Measurements from ENCODE around the gene RABGEF1.
"Not testable (repeated sequence)": the region's sequence is repeated elsewhere in the genome, so short reads cannot be mapped to it uniquely, and the experiment has no call there.

Gene RABGEF1

GRCh38 chr7:66764905-66765304 is 24.4 kb downstream of the RABGEF1 start:
- in situ Hi-C loops (cut with MboI; ENCODE audit: low sequenced_read_pairs) = not testable (repeated sequence)

GRCh38 chr7:66765322-66766025 is 24.9 kb downstream of the RABGEF1 start:
- in situ Hi-C loops (cut with MboI; ENCODE audit: low sequenced_read_pairs) = not testable (repeated sequence)

DNA sequence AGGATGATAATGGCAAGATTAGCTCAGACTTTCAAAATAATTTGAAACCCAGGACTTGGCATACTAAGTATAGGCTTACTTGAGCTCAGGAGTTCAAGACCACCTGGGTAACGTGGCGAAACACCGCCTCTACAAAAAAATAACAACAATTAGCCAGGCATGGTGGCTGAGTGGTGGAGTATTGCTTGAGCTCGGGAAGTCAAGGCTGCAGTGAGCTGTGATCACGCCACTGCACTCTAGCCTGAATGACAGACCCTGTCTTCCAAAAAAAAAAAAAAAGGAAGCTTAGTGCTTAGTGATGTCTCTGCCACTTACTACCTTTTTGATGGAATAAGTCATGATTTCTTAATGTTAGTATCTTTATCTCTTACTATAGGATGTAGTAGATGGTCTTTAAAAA is 25.5 kb downstream of the RABGEF1 start:
- in situ Hi-C loops (cut with MboI; ENCODE audit: low sequenced_read_pairs) = no loop called here

- in situ Hi-C loops (cut with MboI; ENCODE audit: low sequenced_read_pairs) = not testable (repeated sequence)
These were observed 27.0 kb downstream of the RABGEF1 start for GRCh38 chr7:66767486-66767885.

- in situ Hi-C loops (cut with MboI; ENCODE audit: low sequenced_read_pairs) = no loop called here
These were observed 28.6 kb downstream of the RABGEF1 start for GRCh38 chr7:66768865-66769832.

GRCh38 chr7:66769833-66770512 is 29.4 kb downstream of the RABGEF1 start:
- in situ Hi-C loops (cut with MboI; ENCODE audit: low sequenced_read_pairs) = no loop called here

GRCh38 chr7:66771795-66772194 is 31.3 kb downstream of the RABGEF1 start:
- in situ Hi-C loops (cut with MboI; ENCODE audit: low sequenced_read_pairs) = no loop called here

- in situ Hi-C loops (cut with MboI; ENCODE audit: low sequenced_read_pairs) = not testable (repeated sequence)
These were observed 33.2 kb downstream of the RABGEF1 start for GRCh38 chr7:66773744-66774143.

- in situ Hi-C loops (cut with MboI; ENCODE audit: low sequenced_read_pairs) = not testable (repeated sequence)
These were observed 35.9 kb downstream of the RABGEF1 start for GRCh38 chr7:66776383-66776782.

DNA sequence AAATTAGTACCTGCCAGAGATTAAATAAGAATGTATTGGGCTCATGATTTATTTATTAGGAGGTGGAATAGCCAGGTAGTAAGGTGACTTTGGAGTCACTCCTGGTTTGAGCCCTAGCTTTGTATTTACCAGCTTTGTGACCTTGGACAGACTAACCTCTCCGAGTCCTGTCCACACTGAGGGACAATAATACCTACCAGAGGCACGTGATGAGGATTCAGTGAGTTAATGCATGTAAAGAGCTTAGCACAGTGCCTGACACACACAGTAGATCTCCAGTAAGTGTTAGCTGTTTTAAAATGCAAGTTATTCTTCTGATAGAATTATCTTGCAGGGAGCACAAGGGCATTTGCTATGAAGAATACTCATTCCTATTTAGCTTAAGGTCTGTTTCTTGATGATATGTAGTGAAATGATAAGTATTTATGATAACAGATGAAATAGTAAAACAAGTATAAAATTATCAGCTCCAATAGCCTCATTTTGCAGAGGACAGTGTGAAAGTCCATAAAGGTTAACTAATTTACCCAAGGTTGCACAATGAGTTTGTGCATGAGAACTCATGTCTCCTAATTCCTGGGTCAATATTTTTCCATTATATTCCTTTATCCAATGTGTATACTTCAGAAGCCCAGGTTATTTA is 36.4 kb downstream of the RABGEF1 start:
- in situ Hi-C loops (cut with MboI; ENCODE audit: low sequenced_read_pairs) = no loop called here

DNA sequence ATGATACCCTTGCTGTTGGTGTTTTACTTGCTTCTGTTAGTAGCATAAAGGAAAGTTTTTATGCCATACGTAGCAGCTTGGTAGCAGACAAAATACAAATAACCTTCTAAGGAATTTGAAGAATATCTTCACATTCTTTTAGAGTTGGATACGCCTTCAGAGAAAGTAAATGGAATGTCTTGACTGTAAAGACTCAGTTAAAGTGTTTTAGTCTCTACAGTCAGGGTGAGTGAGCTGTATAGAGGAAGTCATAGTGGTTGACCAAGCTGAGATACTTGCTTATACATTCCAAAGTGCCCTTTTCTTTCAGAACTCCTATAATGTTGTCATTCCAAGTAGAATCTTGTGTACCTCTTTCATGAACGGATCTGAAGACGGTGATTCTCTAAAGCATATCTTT is 37.7 kb downstream of the RABGEF1 start:
- in situ Hi-C loops (cut with MboI; ENCODE audit: low sequenced_read_pairs) = no loop called here

DNA sequence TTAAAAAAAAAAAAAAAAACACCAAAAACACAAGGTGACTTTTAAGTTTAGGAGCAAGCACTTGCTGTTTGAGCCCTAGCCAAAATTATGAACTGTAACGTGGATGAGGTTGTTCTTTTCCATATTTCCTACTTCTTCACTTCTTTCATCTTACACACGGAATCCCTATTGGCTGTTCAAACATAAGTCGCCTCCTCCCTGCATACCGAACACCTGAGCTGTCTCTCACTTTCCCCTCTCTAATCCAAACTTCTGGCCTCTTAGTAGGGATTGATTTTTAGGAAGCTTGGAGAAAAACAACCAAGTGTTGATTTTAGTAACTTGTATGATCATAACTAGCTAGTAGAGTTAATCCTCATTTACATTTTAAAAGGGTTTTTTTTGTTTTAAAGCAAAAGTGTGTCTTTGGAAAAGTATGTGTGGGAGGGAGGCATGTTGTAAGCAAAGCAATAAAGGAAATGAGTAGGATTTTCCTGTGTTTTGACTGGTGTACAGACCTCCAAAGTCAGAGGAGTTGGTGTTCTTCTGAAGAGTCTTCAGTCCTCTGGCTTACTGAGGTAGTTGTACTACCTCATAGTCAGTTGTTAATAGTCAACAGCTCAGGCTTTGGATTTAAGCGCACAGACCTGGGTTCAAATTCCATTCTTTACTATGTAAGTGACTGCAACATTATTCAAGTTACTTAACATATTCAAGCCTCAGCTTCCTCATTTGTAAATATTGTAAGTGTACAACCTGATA is 39.3 kb downstream of the RABGEF1 start:
- in situ Hi-C loops (cut with MboI; ENCODE audit: low sequenced_read_pairs) = no loop called here

DNA sequence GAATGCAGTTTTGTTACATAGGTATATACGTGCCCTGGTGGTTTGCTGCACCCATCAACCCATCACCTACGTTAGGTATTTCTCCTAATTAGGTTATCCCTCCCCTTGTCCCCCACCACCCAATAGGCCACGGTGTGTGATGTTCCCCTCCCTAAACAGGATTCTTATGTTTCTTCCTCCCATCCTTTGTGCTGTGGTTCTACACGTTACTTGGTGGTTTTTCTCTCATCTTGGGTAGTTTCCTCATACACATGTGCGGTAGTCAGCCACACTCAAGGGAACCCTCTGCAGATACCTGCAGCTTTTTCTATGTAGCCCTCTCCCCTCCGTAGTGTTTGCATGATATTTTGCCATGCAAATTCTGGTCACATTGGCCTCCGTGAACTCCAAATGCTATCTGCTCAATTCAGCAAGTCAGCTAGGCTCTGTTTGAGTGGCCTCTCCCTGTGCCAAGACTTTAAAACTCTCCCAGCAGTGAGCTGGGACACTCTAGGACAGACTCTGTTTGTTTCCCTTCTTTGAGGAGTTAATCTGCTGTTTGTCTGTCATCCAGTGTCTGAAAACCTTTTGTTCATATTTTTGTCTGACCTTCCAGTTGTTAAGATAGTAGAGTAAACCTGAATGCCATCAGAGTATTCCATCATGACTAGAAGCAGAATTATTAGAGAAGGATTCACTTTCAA is 41.0 kb downstream of the RABGEF1 start:
- in situ Hi-C loops (cut with MboI; ENCODE audit: low sequenced_read_pairs) = no loop called here

- in situ Hi-C loops (cut with MboI; ENCODE audit: low sequenced_read_pairs) = not testable (repeated sequence)
These were observed 42.3 kb downstream of the RABGEF1 start for GRCh38 chr7:66782875-66783274.

DNA sequence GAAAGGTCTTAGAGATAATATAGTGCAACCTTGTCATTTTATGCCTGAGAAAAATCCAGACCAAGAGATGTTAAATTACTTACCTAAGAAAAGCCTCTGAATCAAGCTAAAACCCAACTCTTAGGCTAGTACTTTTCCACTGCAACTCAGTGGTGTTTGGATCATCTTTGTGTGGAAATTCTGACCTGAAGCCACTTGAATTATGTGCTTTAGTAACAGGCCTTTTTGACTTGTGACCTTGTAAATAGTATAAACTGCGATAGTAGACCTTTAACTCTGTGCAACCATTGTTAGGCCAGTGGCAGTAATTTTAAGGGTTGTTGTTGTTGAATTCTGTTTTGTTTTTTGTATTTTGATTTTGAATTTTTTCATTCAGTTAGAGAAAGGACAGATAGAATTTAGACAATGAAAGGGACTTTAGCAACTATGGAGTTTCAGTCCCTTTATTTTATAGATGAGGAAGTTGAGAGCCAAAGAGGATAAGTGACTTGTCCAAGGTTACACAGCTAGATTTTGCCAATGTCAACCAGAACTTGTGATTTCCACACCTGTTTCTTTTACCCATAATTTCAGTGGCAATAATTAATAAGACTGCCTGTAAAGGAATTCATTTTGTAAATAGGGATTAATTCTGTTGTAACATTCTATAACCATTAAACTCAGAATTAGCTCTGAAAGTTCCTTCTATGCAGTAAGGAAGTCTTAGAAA is 43.5 kb downstream of the RABGEF1 start:
- in situ Hi-C loops (cut with MboI; ENCODE audit: low sequenced_read_pairs) = not testable (repeated sequence)

GRCh38 chr7:66790196-66790595 is 49.7 kb downstream of the RABGEF1 start:
- in situ Hi-C loops (cut with MboI; ENCODE audit: low sequenced_read_pairs) = no loop called here

- in situ Hi-C loops (cut with MboI; ENCODE audit: low sequenced_read_pairs) = no loop called here
These were observed 50.2 kb downstream of the RABGEF1 start for GRCh38 chr7:66790725-66791124.

GRCh38 chr7:66800591-66800990 is 60.1 kb downstream of the RABGEF1 start:
- in situ Hi-C loops (cut with MboI; ENCODE audit: low sequenced_read_pairs) = no loop called here

DNA sequence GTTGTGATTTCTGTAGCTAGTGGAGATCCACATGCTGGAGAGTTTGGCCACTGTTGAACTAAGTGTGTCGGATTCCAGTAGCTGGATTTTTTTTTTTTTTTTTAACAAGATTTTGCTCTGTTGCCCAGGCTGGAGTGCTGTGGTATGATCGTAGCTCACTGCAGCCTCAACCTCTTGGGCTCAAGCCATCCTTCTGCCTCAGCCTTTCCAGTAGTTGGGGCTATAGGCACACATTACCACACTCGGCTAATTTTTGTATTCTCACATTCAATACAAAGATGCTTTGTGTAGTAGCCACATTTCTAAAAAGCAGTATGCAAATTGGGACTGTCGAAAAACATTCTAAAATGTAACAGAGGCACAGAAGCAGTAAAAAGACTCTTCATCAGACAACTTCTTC is 63.5 kb downstream of the RABGEF1 start:
- in situ Hi-C loops (cut with MboI; ENCODE audit: low sequenced_read_pairs) = no loop called here

Measured in hTERT RPE-1 (cell line).